Kidney (tissue), 14 donors: Measurements from ENCODE around the gene BPIFA2. TPM values are rescaled to one million over a fixed set of nuclear protein-coding genes. Genes with fewer than 3 reads are reported as not detected.

ENCODE experiments used
- DNase-seq, 5 donors: peaks; one replicate each; pipeline ENCODE4 v3.0.0-alpha.2; 2013 to 2020
- FAIRE-seq: peaks from 2 replicates; lab custom pipeline; 2012; peaks lifted over from hg19 to GRCh38; lab: Jason Lieb, UNC
- H3K27ac ChIP-seq, 2 donors: one replicate each; pipeline ENCODE4 v1.7.0; 2013; ENCODE audit warnings: low read depth in 2 of 2, low read length in 2 of 2, inconsistent platforms in 1 of 2
- H3K27me3 ChIP-seq: one replicate; pipeline ENCODE4 v1.7.1; 2013; ENCODE audit warnings: low read length, inconsistent platforms; ENCODE audit not compliant: control insufficient read depth, insufficient read depth
- H3K36me3 ChIP-seq, 3 donors: one replicate each; pipeline versions ENCODE4 v1.7.0 to v1.7.1; 2013; ENCODE audit warnings: low read length in 3 of 3, control low read depth in 1 of 3, inconsistent platforms in 1 of 3; ENCODE audit not compliant: insufficient read depth in 3 of 3, control insufficient read depth in 2 of 3
- H3K4me1 ChIP-seq, 3 donors: one replicate each; pipeline versions ENCODE4 v1.7.0 to v1.7.1; 2013; ENCODE audit warnings: low read length in 3 of 3, inconsistent platforms in 1 of 3, low read depth in 1 of 3; ENCODE audit not compliant: control insufficient read depth in 2 of 3, insufficient read depth in 2 of 3
- H3K4me3 ChIP-seq, 3 donors: one replicate each; pipeline versions ENCODE4 v1.7.0 to v1.8.1; 2013; ENCODE audit warnings: low read length in 3 of 3, control low read depth in 1 of 3, inconsistent platforms in 1 of 3
- H3K9ac ChIP-seq, 3 donors: one replicate each; pipeline versions ENCODE4 v1.7.0 to v1.7.1; 2013; ENCODE audit warnings: low read length in 3 of 3, control low read depth in 1 of 3, inconsistent platforms in 1 of 3
- H3K9me3 ChIP-seq, 3 donors: one replicate each; pipeline versions ENCODE4 v1.7.0 to v1.7.1; 2013; ENCODE audit warnings: low read length in 3 of 3, control low read depth in 1 of 3, inconsistent platforms in 1 of 3; ENCODE audit not compliant: control insufficient read depth in 2 of 3, insufficient read depth in 1 of 3
- CTCF ChIP-seq: IDR thresholded peaks from 3 replicates; pipeline ENCODE4 v1.5.1; 2012; ENCODE audit warnings: mild to moderate bottlenecking, moderate library complexity, borderline replicate concordance; ENCODE audit not compliant: insufficient read depth; ENCODE audit errors: extremely low read depth
- intact Hi-C: fragments of 100-400 bp; cut with DNase I; formaldehyde crosslinking; loops from one replicate; pipeline ENCODE4 v1.11.1; 2022
- polyA plus RNA-seq: library from polyadenylated mRNA; stranded (reverse); fragments of 350-450 nt; fragmentation: Illumina TruSeq; extraction: RNeasy Lipid Tissue Mini Kit (QIAGEN cat#74804); gene quantifications from one replicate; pipeline ENCODE4 v1.2.3, GENCODE V29; 2014; ENCODE audit warnings: low read depth, low replicate concordance; ENCODE audit not compliant: insufficient read depth
- total RNA-seq: library from RNA; stranded (reverse); fragmentation: NEBNext Ultra II Directional; extraction: Animal tissue kit (Norgen Biotek cat#: 25700); gene quantifications from one replicate; pipeline ENCODE4 v1.2.1, GENCODE V29; 2021
- donor health status: control.
- donor health status: control.
- donor health status: control.
- donor health status: control.
- donor health status: control.
- donor health status: DM: yes; HTN: yes; CAD: no.
- donor health status: Normal renal cell carcinoma (clear cell type).

The BPIFA2 gene
- total and polyA plus RNA-seq, 2 donors from 2014 or later: 0.54 TPM; not detected in 1

GRCh38 chr20:33203444-33203843 is 35.5 kb downstream of the BPIFA2 start:
- DNase-seq (no peak), FAIRE-seq (no peak)
- no peaks in the 10 kb centered on the region for H3K4me1 ChIP-seq
- TF ChIP-seq CTCF: no peak
- no peak overlapping the region for H3K4me3 ChIP-seq
- H3K27me3 ChIP-seq: no peaks in the 10 kb centered on the region
- intact Hi-C loops: no loop called here
- no peak overlapping the region for H3K27ac ChIP-seq
- H3K9ac ChIP-seq: no peak overlapping the region
- H3K9me3 ChIP-seq: no peaks in the 10 kb centered on the region
- no peaks in the 10 kb centered on the region for H3K36me3 ChIP-seq

GRCh38 chr20:33209789-33210188 is 41.8 kb downstream of the BPIFA2 start:
- no peak for TF ChIP-seq CTCF
- FAIRE-seq (no peak), DNase-seq (peak; percentile 80 to 92 (median 88))
- no peaks in the 10 kb centered on the region for H3K36me3 ChIP-seq
- intact Hi-C loops: no loop called here
- no peak overlapping the region for H3K4me3 ChIP-seq
- H3K27me3 ChIP-seq: no peaks in the 10 kb centered on the region
- H3K9me3 ChIP-seq: no peaks in the 10 kb centered on the region
- H3K9ac ChIP-seq: no peak overlapping the region
- no peak overlapping the region for H3K27ac ChIP-seq
- H3K4me1 ChIP-seq: no peaks in the 10 kb centered on the region

GRCh38 chr20:33210371-33210770 is 42.4 kb downstream of the BPIFA2 start:
- DNase-seq: no peak
- FAIRE-seq: no peak
- no peaks in the 10 kb centered on the region for H3K9me3 ChIP-seq
- intact Hi-C loops: no loop called here
- H3K9ac ChIP-seq: no peak overlapping the region
- no peaks in the 10 kb centered on the region for H3K36me3 ChIP-seq
- no peak for TF ChIP-seq CTCF
- no peak overlapping the region for H3K27ac ChIP-seq
- H3K4me3 ChIP-seq: no peak overlapping the region
- no peaks in the 10 kb centered on the region for H3K4me1 ChIP-seq
- H3K27me3 ChIP-seq: no peaks in the 10 kb centered on the region

GRCh38 chr20:33211817-33212424 is 44.0 kb downstream of the BPIFA2 start:
- Histone ChIP-seq H3K36me3 (no peaks in the 10 kb centered on the region), H3K9ac (no peak overlapping the region), H3K4me1 (no peaks in the 10 kb centered on the region), H3K9me3 (no peaks in the 10 kb centered on the region), H3K27me3 (no peaks in the 10 kb centered on the region), H3K4me3 (no peak overlapping the region), H3K27ac (no peak overlapping the region)
- peak; percentile 58 for TF ChIP-seq CTCF
- intact Hi-C loops: no loop called here
- FAIRE-seq (no peak), DNase-seq (peak in 4 of 5 donors; percentile 44 to 81 (median 60))
